HPDE6-E6E7 (cell line): ENCODE results near the gene CEP55.
"Not testable (repeated sequence)": the region's sequence is repeated elsewhere in the genome, so short reads cannot be mapped to it uniquely, and the experiment has no call there.

Source experiments
- DNase-seq: peaks from one replicate; pipeline ENCODE4 v3.0.0; 2011; ENCODE audit warnings: missing footprints; ENCODE audit errors: extremely low spot score

Gene CEP55

DNA sequence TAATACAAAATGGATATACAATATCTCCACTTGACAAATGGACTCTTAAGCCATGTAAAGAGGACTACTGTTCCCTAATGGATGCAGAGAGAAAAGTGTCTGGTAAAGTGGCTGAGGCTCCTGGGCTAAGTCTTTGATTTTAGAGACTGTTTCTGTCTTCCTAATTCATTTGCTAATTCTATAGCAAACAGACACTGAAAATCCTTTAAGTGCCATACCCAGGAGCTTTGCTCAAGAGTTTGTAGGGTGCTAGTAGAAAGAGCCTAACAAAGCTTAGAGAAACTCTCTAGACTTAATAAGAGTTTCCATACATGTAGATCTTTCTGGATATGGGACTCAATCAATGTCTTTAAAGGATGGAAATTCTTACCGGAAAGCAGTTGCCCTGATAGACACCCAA is 16.7 kb downstream of the CEP55 start:
- no peak for DNase-seq

DNA sequence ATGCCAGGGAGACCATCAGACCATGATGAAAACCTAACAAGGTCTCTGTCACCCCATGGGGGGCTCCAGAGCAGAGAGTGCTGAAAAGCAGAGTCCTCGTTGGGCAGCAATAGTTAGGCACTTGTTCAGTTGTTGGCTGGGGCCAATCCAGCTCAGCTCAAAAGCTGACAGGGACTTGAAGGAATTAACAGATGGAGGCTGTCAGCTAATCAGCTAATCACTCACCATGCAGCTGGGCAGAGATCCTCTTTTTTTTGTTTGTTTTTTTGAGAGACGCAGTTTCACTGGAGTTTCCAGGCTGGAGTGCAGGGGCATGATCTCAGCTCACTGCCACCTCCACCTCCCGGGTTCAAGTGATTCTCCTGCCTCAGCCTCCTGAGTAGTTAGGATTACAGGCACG is 18.1 kb downstream of the CEP55 start:
- no peak for DNase-seq

DNA sequence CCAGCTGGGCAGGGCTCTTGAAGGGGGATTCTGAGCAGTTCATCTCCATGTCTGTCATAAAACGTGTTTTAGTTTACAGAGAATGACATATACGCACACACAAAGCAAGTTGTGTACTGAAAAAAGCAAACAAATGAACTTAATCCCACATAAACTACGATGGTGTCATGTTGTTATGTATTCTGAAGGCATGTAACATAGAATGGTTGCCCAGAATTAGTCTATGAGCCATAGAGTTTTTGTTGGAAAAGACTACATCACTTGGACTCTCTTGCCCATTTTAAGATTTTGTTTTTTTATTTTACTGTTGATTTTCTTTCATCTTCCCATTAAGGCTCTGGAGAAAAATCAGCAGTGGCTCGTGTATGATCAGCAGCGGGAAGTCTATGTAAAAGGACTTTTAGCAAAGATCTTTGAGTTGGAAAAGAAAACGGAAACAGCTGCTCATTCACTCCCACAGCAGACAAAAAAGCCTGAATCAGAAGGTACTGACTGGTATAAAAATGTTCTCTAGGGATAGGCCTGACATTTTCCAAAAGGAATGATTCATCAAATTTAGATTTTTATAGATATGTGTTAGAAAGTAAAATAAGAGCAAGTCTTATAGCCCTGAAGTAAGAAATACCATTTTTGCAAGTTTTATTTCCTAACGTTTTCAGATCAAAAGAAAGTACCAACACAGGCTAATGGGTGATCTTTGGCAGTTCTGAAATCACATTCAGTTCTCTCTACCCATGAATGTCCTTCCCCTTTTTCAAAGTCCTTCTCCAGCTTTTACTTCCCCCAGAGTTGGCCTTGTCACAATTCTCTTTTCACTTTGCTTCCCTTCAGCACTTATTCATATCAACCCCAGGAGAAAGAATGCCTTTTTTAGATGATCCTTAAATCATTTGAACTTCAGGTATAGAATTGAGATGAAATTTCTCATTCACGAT is 18.9 kb downstream of the CEP55 start:
- DNase-seq: no peak

DNA sequence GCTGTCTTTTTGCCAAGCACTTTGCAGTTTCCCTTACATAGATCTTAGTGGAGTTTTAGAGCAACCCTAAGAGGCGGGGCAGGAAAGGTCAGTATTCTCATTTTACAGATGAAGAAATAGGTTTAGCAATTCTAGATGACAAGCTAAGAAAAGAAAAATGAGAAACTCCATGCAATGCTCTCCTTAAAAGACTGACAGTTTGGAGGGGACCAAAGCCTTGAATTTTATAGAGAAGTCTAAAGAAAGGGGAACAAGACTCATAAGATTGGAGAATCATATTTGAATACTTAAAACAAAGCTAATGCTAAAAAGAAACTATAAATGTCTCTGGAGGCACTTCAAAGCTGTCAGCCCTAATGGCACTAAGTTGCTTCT is 19.6 kb downstream of the CEP55 start:
- DNase-seq: no peak

DNA sequence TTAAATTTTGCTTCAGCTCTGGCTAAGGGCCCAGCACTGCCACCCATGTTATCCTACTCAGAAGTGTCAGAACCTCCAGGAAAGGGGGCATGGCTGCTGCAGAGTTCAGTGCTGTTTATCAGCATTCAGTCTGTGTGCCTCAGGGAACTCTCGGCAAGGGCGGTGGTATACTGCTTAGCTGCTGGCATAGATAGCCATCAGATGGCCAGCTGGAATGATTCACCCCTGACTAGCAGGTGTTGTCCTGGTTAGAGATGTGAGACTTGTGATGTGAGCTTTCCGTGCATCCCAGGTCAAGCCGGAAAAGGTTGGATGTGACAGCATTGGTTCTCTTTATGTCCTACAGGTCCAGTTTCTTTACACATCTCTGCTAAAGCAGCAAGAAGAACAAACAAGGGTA is 22.1 kb downstream of the CEP55 start:
- no peak for DNase-seq

DNA sequence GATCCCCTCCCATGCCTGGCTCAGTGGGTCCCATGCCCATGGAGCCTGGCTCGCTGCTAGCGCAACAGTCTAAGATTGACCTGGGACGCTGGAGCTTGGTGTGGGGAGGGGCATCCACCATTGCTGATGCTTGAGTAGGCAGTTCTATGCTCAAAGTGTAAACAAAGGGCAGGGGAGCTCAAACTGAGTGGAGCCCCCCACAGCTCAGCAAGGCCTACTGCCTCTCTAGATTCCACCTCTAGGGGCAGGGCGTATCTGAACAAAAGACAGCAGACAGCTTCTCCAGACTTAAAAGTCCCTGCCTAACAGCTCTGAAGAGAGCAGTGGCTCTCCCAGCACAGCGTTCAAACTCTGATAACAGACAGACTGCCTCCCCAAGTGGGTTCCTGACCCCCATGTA is 38.9 kb downstream of the CEP55 start:
- DNase-seq: no peak

DNA sequence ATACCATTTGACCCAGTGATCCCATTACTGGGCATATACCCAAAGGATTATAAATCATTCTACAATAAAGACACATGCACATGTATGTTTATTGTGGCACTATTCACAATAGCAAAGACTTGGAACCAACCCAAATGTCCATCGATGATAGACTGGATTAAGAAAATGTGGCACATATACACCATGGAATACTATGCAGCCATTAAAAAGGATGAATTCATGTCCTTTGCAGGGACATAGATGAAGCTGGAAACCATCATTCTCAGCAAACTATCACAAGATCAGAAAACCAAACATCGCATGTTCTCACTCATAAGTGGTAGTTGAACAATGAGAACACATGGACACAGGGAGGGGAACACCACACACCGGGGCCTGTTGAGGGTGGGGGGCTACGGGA is 44.5 kb downstream of the CEP55 start:
- not testable (repeated sequence) for DNase-seq

DNA sequence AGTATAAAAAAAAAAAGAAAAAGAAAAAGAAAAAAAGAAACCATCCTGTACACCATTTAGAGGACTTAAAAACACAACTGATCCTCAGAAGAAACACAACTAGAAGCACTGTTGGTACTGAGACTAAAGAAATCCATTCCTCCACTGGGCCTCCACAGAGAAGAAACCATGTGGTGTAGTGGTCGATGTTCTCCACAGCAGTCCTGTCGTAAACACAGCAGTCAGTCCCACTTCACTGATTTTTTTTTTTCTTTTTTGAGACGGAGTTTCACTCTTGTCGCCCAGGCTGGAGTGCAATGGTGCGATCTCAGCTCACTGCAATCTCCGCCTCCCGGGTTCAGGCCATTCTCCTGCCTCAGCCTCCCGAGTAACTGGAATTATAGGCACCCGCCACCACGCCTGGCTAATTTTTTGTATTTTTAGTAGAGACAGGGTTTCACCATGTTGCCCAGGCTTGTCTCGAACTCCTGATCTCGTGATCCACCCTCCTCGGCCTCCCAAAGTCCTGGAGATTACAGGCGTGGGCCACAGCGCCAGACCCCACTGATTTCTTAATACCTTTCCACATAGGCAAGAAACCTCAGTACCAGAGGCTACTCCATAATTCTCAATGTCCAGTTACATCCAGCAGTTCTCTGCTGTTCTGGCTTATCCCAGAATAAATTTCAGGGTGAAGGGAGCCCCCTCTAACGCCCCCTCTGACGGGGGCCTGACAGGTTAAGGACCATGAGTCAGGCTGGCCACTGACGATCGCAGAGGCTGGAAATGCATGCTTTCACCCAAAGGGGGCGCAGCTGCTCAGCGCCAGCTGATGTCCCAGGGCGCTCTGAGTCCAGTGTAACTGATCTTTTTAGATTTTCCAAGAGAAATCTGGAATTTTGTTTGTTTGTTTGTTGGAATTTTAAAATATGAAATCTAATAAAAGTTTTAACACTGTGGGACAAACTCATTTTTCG is 45.3 kb downstream of the CEP55 start:
- no peak for DNase-seq

DNA sequence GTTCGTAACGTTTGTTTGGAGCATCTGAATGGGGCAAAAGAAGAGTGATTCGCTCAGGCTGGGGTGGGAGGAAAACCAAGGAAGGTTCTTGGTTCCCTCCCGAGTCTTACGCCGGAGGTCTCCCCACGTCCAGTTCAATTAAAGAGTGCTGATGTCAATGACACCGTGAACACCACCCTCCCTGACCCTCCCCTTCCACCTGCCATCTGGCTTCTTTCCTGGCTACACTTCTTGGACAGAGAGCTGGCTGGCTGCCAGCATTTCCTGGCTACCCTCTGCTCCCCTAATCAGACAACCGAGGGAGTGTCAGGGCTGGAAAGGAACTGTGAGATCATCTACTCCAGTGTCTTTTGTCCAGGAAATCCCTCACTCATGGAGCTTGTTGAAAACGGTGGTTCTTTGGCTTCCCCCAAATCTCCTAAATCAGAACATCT is 46.0 kb downstream of the CEP55 start:
- DNase-seq: no peak

DNA sequence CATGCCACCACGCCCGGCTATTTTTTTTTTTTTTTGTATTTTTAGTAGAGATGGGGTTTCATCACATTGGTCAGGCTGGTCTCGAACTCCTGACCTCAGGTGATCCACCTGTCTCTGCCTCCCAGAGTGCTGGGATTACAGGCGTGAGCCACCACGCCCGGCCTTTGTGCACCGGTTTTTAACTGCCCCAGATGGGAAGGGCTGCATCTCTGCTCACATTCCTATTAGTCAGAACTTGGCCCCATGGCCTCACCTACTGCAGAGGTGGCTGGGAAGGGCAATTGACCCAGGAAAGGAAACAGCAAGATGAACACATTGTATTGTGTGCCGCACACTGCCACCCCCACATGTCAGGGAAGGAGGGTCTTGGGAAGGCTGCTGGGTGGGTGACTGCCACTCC is 50.6 kb downstream of the CEP55 start:
- DNase-seq: not testable (repeated sequence)

DNA sequence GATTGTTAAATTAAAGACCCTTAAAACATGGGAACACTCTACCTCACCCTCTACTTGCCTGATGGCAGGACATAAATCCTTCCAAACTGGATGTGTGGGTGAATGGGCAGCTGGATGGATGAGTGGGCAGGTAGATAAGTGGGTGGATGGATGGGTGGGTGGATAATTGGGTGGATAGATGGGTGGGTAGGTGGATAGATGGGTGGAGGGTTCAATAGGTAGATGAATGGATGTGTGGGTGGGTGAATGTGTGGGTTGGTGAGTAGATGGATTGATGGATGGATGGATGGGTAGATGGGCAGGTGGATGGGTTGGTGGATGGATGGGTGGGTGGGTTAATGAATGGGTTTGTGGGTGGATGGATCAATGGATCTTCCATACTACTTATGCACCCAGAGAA is 51.1 kb downstream of the CEP55 start:
- no peak for DNase-seq

DNA sequence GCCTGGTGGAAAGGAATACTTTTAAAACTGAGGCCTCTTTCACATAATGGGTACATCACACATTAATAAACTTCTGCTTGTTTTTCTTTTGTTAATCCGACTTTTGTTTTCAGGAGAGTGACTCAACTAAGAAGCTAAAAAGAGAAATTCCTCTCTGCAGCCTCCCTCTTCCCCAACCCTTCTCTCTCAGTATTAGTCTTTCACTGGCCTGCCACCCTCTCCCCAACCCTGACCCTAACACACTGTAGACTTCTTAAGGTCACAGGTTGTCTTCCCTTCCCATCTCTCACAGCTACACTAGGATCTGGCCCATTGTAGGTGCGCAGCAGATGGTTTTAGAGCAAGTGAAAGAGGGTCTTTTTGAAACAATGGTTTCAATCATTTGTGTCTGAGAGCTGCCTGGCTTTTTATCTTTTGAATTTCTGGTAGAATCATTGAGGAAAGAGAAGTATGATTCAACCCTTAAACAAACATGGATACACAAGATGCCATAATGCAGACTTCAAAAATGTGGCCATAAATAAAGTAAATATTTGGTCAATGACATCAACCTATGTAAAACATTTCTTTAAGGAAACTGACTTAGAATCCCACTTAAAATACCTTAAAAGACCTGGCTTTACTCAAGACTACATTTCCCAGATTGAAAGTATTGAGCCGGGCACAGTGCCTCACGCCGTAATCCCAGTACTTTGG is 52.1 kb downstream of the CEP55 start:
- DNase-seq: no peak

DNA sequence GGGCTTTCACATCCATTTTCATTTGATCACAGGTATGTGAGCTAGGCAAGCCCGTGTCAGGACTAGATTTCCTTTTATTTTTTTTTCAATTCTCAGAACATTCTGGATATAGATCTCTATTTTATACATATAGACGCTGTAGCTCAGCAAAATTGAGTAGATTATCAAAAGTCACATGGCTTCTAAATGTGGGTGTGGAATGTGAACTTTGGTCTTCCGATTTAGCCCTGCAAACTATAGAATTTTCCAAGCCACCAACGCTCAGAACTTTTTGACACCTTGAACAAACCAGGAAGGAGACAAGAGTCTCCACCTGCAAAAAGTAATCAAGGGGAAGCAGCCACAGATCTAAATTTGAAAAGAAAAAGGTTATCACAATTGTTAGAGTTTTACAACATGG is 54.2 kb downstream of the CEP55 start:
- DNase-seq: no peak

DNA sequence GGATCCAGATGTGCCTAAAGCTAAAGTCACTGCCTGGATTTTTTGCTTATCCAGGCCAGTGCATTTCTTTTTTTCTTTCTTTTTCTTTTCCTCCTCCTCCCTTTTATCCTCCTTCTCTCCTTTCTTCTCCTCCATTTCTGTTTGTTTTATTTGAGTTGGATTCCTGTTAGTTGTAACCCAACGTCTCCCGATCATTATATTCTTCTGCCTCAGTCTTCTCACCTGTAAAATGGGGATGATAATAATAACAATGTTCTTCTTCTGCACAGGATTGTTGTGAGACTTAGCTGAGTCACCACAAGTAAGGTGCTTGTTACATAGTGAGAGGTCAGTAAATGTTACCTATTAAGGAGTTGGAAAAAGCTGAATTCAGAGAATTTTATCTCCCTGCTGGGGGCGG is 56.4 kb downstream of the CEP55 start:
- DNase-seq: no peak

DNA sequence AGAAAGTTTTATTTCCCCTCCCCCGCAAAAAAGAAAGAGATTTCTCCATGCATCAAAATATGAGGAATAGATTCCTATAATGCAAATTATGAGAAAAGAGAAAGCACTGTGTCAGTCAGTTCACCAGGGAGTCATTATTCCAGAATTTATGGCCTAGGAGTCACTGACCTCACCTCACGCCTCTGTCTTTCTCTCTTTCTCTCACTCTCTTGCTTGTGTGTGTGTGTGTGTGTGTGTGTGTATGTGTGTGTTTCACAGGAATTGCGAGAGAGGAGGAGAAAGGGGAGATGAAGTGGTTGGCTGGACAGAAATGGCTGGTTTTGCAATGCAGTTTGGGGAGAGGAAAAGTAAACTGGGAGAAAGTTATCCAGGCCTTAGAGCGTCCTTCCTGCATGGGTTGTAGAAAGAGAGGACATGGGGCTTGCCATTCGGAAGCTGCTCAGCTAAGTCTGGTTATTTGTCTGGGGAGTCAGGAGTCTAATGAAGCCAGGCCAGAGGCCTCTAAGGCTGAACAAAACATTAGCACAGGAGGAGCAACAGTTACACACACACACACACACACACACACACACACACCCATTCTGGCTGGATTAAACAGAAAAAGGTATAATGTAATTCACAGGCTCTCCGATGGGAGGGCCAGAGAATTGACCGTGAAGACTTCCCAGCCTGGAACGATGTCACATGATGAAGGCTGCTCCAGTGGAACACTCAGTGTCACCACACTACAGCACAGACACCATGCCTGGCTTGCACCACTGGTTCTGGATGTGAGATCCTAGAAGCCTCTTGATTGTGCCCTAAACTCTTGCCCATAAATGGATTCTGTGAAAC is 57.3 kb downstream of the CEP55 start:
- no peak for DNase-seq

DNA sequence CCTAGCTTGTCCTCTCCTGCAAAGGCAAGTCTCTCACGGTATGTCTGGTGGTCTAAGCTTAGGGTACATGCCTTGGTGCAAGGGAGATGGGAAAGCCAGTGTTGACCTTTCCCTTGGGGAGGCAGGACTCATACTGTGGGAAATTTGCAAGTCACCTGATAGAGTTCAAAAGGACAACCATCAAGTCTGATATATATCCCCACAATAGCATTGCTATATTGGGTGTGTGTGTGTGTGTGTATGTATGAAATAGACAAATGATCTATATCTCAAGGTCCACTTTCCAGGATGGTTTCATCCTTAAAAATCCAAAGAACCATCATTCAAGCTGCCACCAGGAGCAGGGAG is 57.9 kb downstream of the CEP55 start:
- DNase-seq: no peak

DNA sequence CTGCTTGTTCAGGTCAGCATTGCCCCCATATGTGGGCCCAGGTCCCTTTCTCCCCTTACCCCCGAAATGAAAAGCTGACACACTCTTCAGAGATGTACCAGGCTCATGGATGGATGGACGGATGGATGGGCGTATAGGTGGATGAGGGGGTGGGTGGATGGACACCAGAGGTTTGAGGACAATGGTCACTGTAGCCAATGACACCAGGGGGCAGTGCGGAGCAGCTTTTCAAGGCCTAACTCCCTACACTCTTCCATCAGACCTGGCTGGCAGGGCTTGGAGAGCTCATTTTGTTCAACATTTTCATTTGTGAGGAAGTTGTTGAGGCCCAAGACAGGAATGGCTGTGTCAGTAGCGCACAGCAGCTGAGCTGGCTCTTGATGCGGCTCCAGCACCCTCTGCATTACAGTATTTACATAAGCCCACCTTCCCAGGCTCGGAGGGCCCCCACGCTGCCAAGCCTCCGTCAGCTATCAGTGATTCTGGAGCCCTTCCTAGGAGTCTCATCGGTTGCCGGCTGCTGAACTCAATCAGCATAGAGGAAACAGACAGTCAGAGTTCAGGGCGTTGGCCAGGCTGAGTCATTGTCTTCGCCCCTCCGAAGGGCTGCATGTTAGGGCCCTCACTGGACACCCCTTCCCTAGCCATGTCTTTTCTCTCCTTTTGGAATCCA is 58.5 kb downstream of the CEP55 start:
- DNase-seq: peak; percentile 66

DNA sequence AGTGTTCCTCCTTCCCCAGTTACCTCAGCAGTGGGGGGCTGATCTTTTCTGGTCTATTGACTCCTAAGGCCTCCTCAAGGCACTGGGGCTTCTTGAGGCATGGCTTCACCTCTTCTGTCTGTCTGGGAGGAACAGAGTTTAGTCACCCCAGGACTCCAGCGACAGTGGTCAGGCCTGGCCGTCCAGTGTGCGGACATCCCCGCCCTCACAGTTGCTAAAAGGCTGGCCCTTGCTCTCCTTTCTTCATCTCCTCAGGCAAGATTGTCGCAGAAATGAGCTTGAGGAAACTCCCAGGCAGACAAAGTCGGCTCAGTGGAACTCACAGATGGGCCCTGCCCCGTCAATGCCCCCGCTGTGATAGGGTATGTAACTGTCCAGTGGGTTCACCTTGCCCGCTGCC is 63.1 kb downstream of the CEP55 start:
- no peak for DNase-seq

DNA sequence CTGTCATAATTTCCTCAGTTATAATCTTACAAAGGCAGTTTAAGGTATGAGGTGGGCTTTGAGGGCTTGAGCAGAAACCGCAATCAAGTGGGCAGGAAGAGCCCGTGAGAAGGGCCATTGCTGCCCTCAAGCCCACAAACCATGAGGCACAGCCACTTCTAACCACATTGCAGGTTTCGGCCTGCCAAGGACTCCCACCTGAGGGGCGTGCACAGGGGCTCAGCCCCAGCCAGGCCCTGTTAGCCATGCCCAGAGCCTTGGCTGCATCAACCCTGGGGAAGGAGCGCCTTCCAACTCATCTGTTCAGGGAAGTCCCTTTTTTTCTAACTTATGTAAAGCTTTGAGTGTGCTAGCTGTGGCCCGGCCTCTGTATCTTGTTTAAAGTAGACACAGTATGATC is 64.1 kb downstream of the CEP55 start:
- DNase-seq: no peak

DNA sequence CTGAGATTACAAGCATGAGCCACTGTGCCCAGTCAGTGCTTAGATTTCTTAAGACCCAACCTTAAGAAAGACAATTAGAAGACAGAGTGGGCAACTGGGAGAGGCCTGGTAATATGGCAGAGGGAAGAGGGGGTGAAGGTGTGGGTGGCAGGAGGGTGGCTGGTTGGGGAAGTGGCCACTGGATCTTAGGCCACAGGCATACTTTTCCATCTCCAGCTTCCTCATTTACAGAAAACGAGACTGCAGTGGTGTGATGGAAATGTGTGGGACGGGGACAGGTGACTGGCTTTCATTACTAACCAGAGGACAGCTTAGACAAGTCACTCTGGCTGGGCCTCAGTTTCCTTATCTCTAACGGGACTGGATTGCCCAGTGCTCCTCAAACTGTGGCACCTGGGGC is 69.0 kb downstream of the CEP55 start:
- no peak for DNase-seq
